ENCODE measurements around the gene MYO1G. TPM values are rescaled to one million over a fixed set of nuclear protein-coding genes. Genes with fewer than 3 reads are reported as not detected.

The MYO1G gene
- total and polyA plus RNA-seq, 9 donors = 0.48 to 2.4 (median 1.0) TPM

- Histone ChIP-seq H3K36me3 (no peaks in the 10 kb centered on the region), H3K27me3 (no peaks in the 10 kb centered on the region), H3K9me3 (no peaks in the 10 kb centered on the region), H3K27ac (no peak overlapping the region), H3K4me3 (peak overlapping the region; percentile 19), H3K4me1 (ENCODE audit: insufficient read depth) (peaks cover 7% of the 10 kb centered on the region)
- WGBS, 3 donors = 4 to 8% (median 7%) methylated on average over 50 to 76 of the region's 76 CpGs
- TF ChIP-seq EP300 (IDR thresholded peaks at IDR 0.05) (no peak), POLR2A (IDR thresholded peaks at IDR 0.05) (peak; percentile 5)
- intact Hi-C loops (cut with DNase I) = loop anchor here in 1 of 4 donors (10.0 kb wide), 1 partner anchor 152 kb away; the partner anchor contains the start of gene TBRG4
- DNase-seq = peak in 4 of 5 donors; percentile 47 to 71 (median 63)
Measured at GRCh38 chr7:44962483-44963251, 16.1 kb downstream of the MYO1G start.

GRCh38 chr7:44961844-44962482 lies 16.9 kb downstream of the MYO1G start:
- Histone ChIP-seq H3K4me1 (ENCODE audit: insufficient read depth) (peaks cover 7% of the 10 kb centered on the region), H3K9me3 (no peaks in the 10 kb centered on the region), H3K36me3 (no peaks in the 10 kb centered on the region), H3K27me3 (no peaks in the 10 kb centered on the region), H3K4me3 (peak overlapping the region; percentile 19), H3K27ac (no peak overlapping the region)
- 73 to 79% (median 74%) methylated on average over 8 to 16 of the region's 16 CpGs for WGBS, 3 donors
- TF ChIP-seq CTCF (IDR thresholded peaks at IDR 0.05) = no peak
- no peak for TF ChIP-seq POLR2A (IDR thresholded peaks at IDR 0.05)
- TF ChIP-seq EP300 (IDR thresholded peaks at IDR 0.05) = no peak
- DNase-seq = no peak
- intact Hi-C loops (cut with DNase I) = loop anchor here in 1 of 4 donors (10.0 kb wide), 1 partner anchor 153 kb away; the partner anchor contains the start of gene TBRG4

GRCh38 chr7:44960011-44960580 lies 18.7 kb downstream of the MYO1G start:
- intact Hi-C loops (cut with DNase I) = loop anchor here in 1 of 4 donors (10.0 kb wide), 1 partner anchor 155 kb away; the partner anchor contains the start of gene TBRG4
- no peak for TF ChIP-seq EP300 (IDR thresholded peaks at IDR 0.05)
- TF ChIP-seq POLR2A (IDR thresholded peaks at IDR 0.05) = no peak
- TF ChIP-seq CTCF (IDR thresholded peaks at IDR 0.05) = no peak
- no peaks in the 10 kb centered on the region for H3K27me3 ChIP-seq
- H3K27ac ChIP-seq = no peak overlapping the region
- H3K4me1 ChIP-seq (ENCODE audit: insufficient read depth) = peaks cover 7% of the 10 kb centered on the region
- H3K4me3 ChIP-seq = no peak overlapping the region
- H3K9me3 ChIP-seq = no peaks in the 10 kb centered on the region
- 68 to 79% (median 77%) methylated on average over 4 of the region's 4 CpGs for WGBS, 3 donors
- no peak for DNase-seq
- no peaks in the 10 kb centered on the region for H3K36me3 ChIP-seq

- WGBS, 3 donors = 53 to 65% (median 62%) methylated on average over 8 of the region's 8 CpGs
- no peak overlapping the region for H3K4me3 ChIP-seq
- no peaks in the 10 kb centered on the region for H3K36me3 ChIP-seq
- H3K9me3 ChIP-seq = no peaks in the 10 kb centered on the region
- intact Hi-C loops (cut with DNase I) = no loop called here
- no peak overlapping the region for H3K27ac ChIP-seq
- no peak for DNase-seq
- H3K27me3 ChIP-seq = no peaks in the 10 kb centered on the region
- no peak for TF ChIP-seq EP300 (IDR thresholded peaks at IDR 0.05)
- TF ChIP-seq CTCF (IDR thresholded peaks at IDR 0.05) = no peak
- TF ChIP-seq POLR2A (IDR thresholded peaks at IDR 0.05) = no peak
- H3K4me1 ChIP-seq (ENCODE audit: insufficient read depth) = peaks cover 7% of the 10 kb centered on the region
Measured at GRCh38 chr7:44959433-44959951, 19.3 kb downstream of the MYO1G start.

Measured in ovary (tissue), 9 donors.